ENCODE data around the gene PARD3.

DNA sequence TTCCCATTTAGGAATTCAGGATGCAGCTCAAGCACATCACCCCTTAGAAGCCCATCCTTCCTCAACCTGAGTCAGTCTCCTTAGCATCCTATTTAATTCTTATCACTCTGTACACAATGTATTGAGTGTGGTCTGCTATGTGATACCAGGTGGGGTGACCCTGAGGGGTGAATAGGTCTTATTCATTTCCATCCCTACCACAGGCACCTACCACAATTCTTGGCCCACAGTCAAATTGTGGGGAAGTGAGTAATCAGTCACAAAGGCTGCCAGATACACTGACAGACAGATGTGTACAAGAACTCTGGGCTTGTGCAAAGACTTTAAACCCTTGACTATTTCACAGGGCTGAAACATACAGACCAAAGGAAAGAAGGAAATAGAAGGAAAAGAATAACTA is 560.5 kb downstream of the PARD3 start:
- TF ChIP-seq, protein P1, sequence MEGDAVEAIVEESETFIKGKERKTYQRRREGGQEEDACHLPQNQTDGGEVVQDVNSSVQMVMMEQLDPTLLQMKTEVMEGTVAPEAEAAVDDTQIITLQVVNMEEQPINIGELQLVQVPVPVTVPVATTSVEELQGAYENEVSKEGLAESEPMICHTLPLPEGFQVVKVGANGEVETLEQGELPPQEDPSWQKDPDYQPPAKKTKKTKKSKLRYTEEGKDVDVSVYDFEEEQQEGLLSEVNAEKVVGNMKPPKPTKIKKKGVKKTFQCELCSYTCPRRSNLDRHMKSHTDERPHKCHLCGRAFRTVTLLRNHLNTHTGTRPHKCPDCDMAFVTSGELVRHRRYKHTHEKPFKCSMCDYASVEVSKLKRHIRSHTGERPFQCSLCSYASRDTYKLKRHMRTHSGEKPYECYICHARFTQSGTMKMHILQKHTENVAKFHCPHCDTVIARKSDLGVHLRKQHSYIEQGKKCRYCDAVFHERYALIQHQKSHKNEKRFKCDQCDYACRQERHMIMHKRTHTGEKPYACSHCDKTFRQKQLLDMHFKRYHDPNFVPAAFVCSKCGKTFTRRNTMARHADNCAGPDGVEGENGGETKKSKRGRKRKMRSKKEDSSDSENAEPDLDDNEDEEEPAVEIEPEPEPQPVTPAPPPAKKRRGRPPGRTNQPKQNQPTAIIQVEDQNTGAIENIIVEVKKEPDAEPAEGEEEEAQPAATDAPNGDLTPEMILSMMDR (IDR thresholded peaks at IDR 0.05), result no peak
- no peak for TF ChIP-seq POLR2A (IDR thresholded peaks at IDR 0.05)
